GM23248 (cell line): ENCODE measurements around the gene SIGLEC1.

ENCODE experiments used
- EZH2 ChIP-seq: fragments of 200-600 bp; sonication (generic); IDR thresholded peaks from 2 replicates; pipeline ENCODE4 v1.6.1; 2018; ENCODE audit warnings: antibody characterized with exemption, mild to moderate bottlenecking; ENCODE audit not compliant: insufficient read depth, poor library complexity, severe bottlenecking
- EZH2phosphoT487 ChIP-seq: fragments of 200-600 bp; sonication (generic); IDR thresholded peaks from 2 replicates; pipeline ENCODE4 v1.6.1; 2018; ENCODE audit warnings: antibody characterized with exemption, moderate library complexity, mild to moderate bottlenecking, low read depth; ENCODE audit not compliant: insufficient read depth

- TF ChIP-seq EZH2, result no peak
- TF ChIP-seq EZH2phosphoT487, result no peak
Measured at GRCh38 chr20:3686421-3686820, 26.0 kb downstream of the SIGLEC1 start.
